ENCODE results near the gene APOF. TPM values are rescaled to one million over a fixed set of nuclear protein-coding genes. Genes with fewer than 3 reads are reported as not detected.
A peak's percentile ranks its signal among the peaks of the same experiment; 100 is the strongest.

APOF gene
- total and polyA plus RNA-seq, 10 of the 15 experiments (the other 5 are each of a cell fraction or from before 2014, with no cell fraction given) = 0.04 to 0.19 (median 0.11) TPM; not detected in 5

DNA sequence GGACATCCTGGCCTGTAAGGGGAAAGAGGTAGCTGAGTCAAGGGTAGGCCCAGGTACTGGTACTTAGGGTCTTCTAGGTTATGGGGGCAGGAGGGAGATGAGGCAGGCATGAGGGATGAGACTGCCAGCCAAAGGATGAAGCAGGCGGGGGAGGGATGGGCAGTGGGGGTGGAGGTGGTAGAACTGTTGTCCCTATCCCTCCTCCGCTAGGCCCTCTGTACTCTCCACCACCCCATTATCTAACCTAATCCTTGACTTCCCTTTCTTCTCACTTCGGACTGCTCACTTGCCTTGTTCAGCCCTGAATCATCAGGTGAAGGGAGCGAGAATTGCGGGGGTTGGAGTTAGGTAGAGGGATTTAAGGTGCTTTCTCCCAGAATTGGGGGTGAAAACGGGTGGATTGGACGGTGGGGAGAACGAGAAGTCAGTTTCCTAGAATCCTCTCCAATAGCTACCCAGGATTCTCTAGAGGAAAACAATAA lies 29.4 kb downstream of the APOF start (continued):
- TF ChIP-seq STAT1 (conservative IDR thresholded peaks at IDR 0.05) (no peak), RAD21 (IDR thresholded peaks at IDR 0.05; ENCODE audit: insufficient read depth, low read depth, low read length) (no peak), NFIC (IDR thresholded peaks at IDR 0.05; ENCODE audit: low read depth, low read length) (no peak), PML (IDR thresholded peaks at IDR 0.05; ENCODE audit: low read length) (no peak), TBL1XR1 (IDR thresholded peaks at IDR 0.05; ENCODE audit: low read depth, low read length) (no peak), ZNF207 (IDR thresholded peaks at IDR 0.05; ENCODE audit: borderline replicate concordance) (no peak), SIN3A (IDR thresholded peaks at IDR 0.05; ENCODE audit: low read depth, low read length) (no peak), HDAC2 (IDR thresholded peaks at IDR 0.05) (no peak), BMI1 (IDR thresholded peaks at IDR 0.05; ENCODE audit: borderline replicate concordance) (peak; percentile 40), SMAD5 (IDR thresholded peaks at IDR 0.05; ENCODE audit: low read depth) (peak; percentile 77; the same call in 1 of the 2 replicates), PAX5 (IDR thresholded peaks at IDR 0.05; ENCODE audit: borderline replicate concordance, low read depth, low read length) (no peak), PAX8 (IDR thresholded peaks at IDR 0.05) (peak; percentile 78; the same call in 1 of the 2 replicates), KAT2A (conservative IDR thresholded peaks at IDR 0.05; ENCODE audit: control insufficient read depth, low read depth, low read length) (no peak), JUND (IDR thresholded peaks at IDR 0.05; ENCODE audit: low read depth, low read length) (no peak), NR2C2 (IDR thresholded peaks at IDR 0.05; ENCODE audit: borderline replicate concordance, control insufficient read depth, insufficient read length, low read depth) (no peak), CREB1 (IDR thresholded peaks at IDR 0.05; ENCODE audit: low read depth) (no peak), EP300 (IDR thresholded peaks at IDR 0.05; ENCODE audit: borderline replicate concordance in 1 of 2, control insufficient read depth in 1 of 2, low read depth in 2 of 2, low read length in 2 of 2) (no peak), TCF3 (IDR thresholded peaks at IDR 0.05; ENCODE audit: borderline replicate concordance, insufficient read depth, low read depth, low read length) (no peak), ETV6 (conservative IDR thresholded peaks at IDR 0.05 in 1 of 2, IDR thresholded peaks at IDR 0.05 in 1 of 2; ENCODE audit: borderline replicate concordance in 1 of 2, low read depth in 1 of 2) (no peak), POU2F2 (IDR thresholded peaks at IDR 0.05; ENCODE audit: borderline replicate concordance, low read depth, low read length) (no peak; the same call in 2 of the 3 replicates)
- TF ChIP-seq, protein P1, sequence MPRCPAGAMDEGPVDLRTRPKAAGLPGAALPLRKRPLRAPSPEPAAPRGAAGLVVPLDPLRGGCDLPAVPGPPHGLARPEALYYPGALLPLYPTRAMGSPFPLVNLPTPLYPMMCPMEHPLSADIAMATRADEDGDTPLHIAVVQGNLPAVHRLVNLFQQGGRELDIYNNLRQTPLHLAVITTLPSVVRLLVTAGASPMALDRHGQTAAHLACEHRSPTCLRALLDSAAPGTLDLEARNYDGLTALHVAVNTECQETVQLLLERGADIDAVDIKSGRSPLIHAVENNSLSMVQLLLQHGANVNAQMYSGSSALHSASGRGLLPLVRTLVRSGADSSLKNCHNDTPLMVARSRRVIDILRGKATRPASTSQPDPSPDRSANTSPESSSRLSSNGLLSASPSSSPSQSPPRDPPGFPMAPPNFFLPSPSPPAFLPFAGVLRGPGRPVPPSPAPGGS (IDR thresholded peaks at IDR 0.05; ENCODE audit: borderline replicate concordance, insufficient read depth, low read depth, low read length, poor library complexity, severe bottlenecking) = no peak
- TF ChIP-seq, protein P2, sequence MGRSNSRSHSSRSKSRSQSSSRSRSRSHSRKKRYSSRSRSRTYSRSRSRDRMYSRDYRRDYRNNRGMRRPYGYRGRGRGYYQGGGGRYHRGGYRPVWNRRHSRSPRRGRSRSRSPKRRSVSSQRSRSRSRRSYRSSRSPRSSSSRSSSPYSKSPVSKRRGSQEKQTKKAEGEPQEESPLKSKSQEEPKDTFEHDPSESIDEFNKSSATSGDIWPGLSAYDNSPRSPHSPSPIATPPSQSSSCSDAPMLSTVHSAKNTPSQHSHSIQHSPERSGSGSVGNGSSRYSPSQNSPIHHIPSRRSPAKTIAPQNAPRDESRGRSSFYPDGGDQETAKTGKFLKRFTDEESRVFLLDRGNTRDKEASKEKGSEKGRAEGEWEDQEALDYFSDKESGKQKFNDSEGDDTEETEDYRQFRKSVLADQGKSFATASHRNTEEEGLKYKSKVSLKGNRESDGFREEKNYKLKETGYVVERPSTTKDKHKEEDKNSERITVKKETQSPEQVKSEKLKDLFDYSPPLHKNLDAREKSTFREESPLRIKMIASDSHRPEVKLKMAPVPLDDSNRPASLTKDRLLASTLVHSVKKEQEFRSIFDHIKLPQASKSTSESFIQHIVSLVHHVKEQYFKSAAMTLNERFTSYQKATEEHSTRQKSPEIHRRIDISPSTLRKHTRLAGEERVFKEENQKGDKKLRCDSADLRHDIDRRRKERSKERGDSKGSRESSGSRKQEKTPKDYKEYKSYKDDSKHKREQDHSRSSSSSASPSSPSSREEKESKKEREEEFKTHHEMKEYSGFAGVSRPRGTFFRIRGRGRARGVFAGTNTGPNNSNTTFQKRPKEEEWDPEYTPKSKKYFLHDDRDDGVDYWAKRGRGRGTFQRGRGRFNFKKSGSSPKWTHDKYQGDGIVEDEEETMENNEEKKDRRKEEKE (IDR thresholded peaks at IDR 0.05) = no peak
- TF ChIP-seq, protein P3, sequence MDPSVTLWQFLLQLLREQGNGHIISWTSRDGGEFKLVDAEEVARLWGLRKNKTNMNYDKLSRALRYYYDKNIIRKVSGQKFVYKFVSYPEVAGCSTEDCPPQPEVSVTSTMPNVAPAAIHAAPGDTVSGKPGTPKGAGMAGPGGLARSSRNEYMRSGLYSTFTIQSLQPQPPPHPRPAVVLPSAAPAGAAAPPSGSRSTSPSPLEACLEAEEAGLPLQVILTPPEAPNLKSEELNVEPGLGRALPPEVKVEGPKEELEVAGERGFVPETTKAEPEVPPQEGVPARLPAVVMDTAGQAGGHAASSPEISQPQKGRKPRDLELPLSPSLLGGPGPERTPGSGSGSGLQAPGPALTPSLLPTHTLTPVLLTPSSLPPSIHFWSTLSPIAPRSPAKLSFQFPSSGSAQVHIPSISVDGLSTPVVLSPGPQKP (IDR thresholded peaks at IDR 0.05; ENCODE audit: low read depth, low read length) = no peak
- TF ChIP-seq, protein P4, sequence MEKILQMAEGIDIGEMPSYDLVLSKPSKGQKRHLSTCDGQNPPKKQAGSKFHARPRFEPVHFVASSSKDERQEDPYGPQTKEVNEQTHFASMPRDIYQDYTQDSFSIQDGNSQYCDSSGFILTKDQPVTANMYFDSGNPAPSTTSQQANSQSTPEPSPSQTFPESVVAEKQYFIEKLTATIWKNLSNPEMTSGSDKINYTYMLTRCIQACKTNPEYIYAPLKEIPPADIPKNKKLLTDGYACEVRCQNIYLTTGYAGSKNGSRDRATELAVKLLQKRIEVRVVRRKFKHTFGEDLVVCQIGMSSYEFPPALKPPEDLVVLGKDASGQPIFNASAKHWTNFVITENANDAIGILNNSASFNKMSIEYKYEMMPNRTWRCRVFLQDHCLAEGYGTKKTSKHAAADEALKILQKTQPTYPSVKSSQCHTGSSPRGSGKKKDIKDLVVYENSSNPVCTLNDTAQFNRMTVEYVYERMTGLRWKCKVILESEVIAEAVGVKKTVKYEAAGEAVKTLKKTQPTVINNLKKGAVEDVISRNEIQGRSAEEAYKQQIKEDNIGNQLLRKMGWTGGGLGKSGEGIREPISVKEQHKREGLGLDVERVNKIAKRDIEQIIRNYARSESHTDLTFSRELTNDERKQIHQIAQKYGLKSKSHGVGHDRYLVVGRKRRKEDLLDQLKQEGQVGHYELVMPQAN (conservative IDR thresholded peaks at IDR 0.05) = 0 out of 2 replicates have a peak, but pooled peaks have one; percentile 41
